ENCODE measurements around the gene MTX2.

- TF ChIP-seq, protein P1, sequence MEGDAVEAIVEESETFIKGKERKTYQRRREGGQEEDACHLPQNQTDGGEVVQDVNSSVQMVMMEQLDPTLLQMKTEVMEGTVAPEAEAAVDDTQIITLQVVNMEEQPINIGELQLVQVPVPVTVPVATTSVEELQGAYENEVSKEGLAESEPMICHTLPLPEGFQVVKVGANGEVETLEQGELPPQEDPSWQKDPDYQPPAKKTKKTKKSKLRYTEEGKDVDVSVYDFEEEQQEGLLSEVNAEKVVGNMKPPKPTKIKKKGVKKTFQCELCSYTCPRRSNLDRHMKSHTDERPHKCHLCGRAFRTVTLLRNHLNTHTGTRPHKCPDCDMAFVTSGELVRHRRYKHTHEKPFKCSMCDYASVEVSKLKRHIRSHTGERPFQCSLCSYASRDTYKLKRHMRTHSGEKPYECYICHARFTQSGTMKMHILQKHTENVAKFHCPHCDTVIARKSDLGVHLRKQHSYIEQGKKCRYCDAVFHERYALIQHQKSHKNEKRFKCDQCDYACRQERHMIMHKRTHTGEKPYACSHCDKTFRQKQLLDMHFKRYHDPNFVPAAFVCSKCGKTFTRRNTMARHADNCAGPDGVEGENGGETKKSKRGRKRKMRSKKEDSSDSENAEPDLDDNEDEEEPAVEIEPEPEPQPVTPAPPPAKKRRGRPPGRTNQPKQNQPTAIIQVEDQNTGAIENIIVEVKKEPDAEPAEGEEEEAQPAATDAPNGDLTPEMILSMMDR (IDR thresholded peaks at IDR 0.05; ENCODE audit: extremely low read depth in 1 of 2, insufficient read depth in 1 of 2, low read depth in 1 of 2, low read length in 2 of 2): no peak
- TF ChIP-seq POLR2A (IDR thresholded peaks at IDR 0.05; ENCODE audit: low read depth, low read length) (no peak), FOS (IDR thresholded peaks at IDR 0.05; ENCODE audit: borderline replicate concordance, insufficient read depth, low read length) (no peak), JUN (IDR thresholded peaks at IDR 0.05; ENCODE audit: borderline replicate concordance, insufficient read depth, insufficient read length, low read depth) (no peak), POLR2AphosphoS5 (IDR thresholded peaks at IDR 0.05; ENCODE audit: insufficient read depth, low read depth, low read length) (no peak), MYC (IDR thresholded peaks at IDR 0.05; ENCODE audit: low read depth, low read length) (no peak), EZH2 (IDR thresholded peaks at IDR 0.05; ENCODE audit: borderline replicate concordance, low read depth, low read length, severe bottlenecking) (no peak), GATA2 (IDR thresholded peaks at IDR 0.05; ENCODE audit: insufficient read depth, insufficient read length, low read depth, low read length) (no peak)
- TF ChIP-seq, protein P2, sequence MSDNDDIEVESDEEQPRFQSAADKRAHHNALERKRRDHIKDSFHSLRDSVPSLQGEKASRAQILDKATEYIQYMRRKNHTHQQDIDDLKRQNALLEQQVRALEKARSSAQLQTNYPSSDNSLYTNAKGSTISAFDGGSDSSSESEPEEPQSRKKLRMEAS (IDR thresholded peaks at IDR 0.05; ENCODE audit: insufficient read depth, insufficient read length): no peak
Measured at GRCh38 chr2:176285321-176285720, 16.1 kb downstream of the MTX2 start.
